ENCODE results near the gene TNFRSF21. TPM values are rescaled to one million over a fixed set of nuclear protein-coding genes. Genes with fewer than 3 reads are reported as not detected.
A peak's percentile ranks its signal among the peaks of the same experiment; 100 is the strongest.
"Not testable (repeated sequence)": the region's sequence is repeated elsewhere in the genome, so short reads cannot be mapped to it uniquely, and the experiment has no call there.

Gene TNFRSF21
- total RNA-seq, 1 donor from 2014 or later: 28.9 TPM

GRCh38 chr6:47319867-47320266 lies 10.2 kb upstream of the TNFRSF21 start:
- intact Hi-C loops (cut with DNase I): no loop called here
- TF ChIP-seq CTCF (IDR thresholded peaks at IDR 0.05): no peak
- H3K4me3 ChIP-seq: no peak overlapping the region
- DNase-seq (no peak), ATAC-seq (no peak)
- H3K27me3 ChIP-seq: no peaks in the 10 kb centered on the region
- H3K36me3 ChIP-seq: no peaks in the 10 kb centered on the region
- H3K9me3 ChIP-seq: no peaks in the 10 kb centered on the region
- H3K27ac ChIP-seq: no peak overlapping the region
- no peaks in the 10 kb centered on the region for H3K4me1 ChIP-seq

GRCh38 chr6:47319382-47319781 lies 9.7 kb upstream of the TNFRSF21 start:
- Histone ChIP-seq H3K27me3 (no peaks in the 10 kb centered on the region), H3K27ac (no peak overlapping the region), H3K4me3 (no peak overlapping the region), H3K36me3 (no peaks in the 10 kb centered on the region), H3K9me3 (no peaks in the 10 kb centered on the region), H3K4me1 (no peaks in the 10 kb centered on the region)
- intact Hi-C loops (cut with DNase I): no loop called here
- TF ChIP-seq CTCF (IDR thresholded peaks at IDR 0.05): no peak
- ATAC-seq (no peak), DNase-seq (no peak)

- Histone ChIP-seq H3K4me3 (no peak overlapping the region), H3K4me1 (no peaks in the 10 kb centered on the region), H3K36me3 (no peaks in the 10 kb centered on the region), H3K27ac (no peak overlapping the region), H3K27me3 (no peaks in the 10 kb centered on the region), H3K9me3 (no peaks in the 10 kb centered on the region)
- ATAC-seq (no peak), DNase-seq (no peak)
- intact Hi-C loops (cut with DNase I): no loop called here
- TF ChIP-seq CTCF (IDR thresholded peaks at IDR 0.05): no peak
Measured at GRCh38 chr6:47318236-47318989, 8.7 kb upstream of the TNFRSF21 start.

- not testable (repeated sequence) for ATAC-seq, H3K36me3 ChIP-seq
Measured at GRCh38 chr6:47315181-47315580, 5.5 kb upstream of the TNFRSF21 start.

GRCh38 chr6:47310131-47310480 lies 401 bp upstream of the TNFRSF21 start:
- no peaks in the 10 kb centered on the region for H3K36me3 ChIP-seq
- ATAC-seq (no peak), DNase-seq (no peak)
- no peak for TF ChIP-seq CTCF (IDR thresholded peaks at IDR 0.05)
- H3K9me3 ChIP-seq: no peaks in the 10 kb centered on the region
- peaks cover 5% of the 10 kb centered on the region for H3K4me1 ChIP-seq
- no peak overlapping the region for H3K4me3 ChIP-seq
- H3K27ac ChIP-seq: no peak overlapping the region
- H3K27me3 ChIP-seq: no peaks in the 10 kb centered on the region
- intact Hi-C loops (cut with DNase I): no loop called here

More at GRCh38 chr6:47315181-47315580, 5.5 kb upstream of the TNFRSF21 start:
- H3K27me3 ChIP-seq; H3K27ac ChIP-seq; H3K4me3 ChIP-seq; H3K9me3 ChIP-seq; intact Hi-C loops (cut with DNase I); H3K4me1 ChIP-seq; DNase-seq: not testable (repeated sequence)

- Histone ChIP-seq H3K27me3 (no peaks in the 10 kb centered on the region), H3K4me1 (peaks cover 5% of the 10 kb centered on the region), H3K9me3 (no peaks in the 10 kb centered on the region), H3K4me3 (peak overlapping the region; percentile 73), H3K27ac (peak overlapping the region; percentile 63), H3K36me3 (no peaks in the 10 kb centered on the region)
- no peak for TF ChIP-seq CTCF (IDR thresholded peaks at IDR 0.05)
- intact Hi-C loops (cut with DNase I): no loop called here
- ATAC-seq: peak; percentile 18
- peak; percentile 67 for DNase-seq
Measured at GRCh38 chr6:47308552-47309290, 984 bp downstream of the TNFRSF21 start.
